Stimulated activated CD4-positive, alpha-beta T cell treated with anti-CD3 and anti-CD28 coated beads, Interleukin-15, amount 100 ng/mL, for 48 hours (primary cell): Measurements from ENCODE around the gene NDUFB11.
"Not testable (repeated sequence)": the region's sequence is repeated elsewhere in the genome, so short reads cannot be mapped to it uniquely, and the experiment has no call there.

Source experiments
- DNase-seq, 2 donors: peaks; one replicate each; pipeline ENCODE4 v3.0.0-alpha.2; 2020; ENCODE audit warnings: low read depth in 2 of 2

NDUFB11 gene

DNA sequence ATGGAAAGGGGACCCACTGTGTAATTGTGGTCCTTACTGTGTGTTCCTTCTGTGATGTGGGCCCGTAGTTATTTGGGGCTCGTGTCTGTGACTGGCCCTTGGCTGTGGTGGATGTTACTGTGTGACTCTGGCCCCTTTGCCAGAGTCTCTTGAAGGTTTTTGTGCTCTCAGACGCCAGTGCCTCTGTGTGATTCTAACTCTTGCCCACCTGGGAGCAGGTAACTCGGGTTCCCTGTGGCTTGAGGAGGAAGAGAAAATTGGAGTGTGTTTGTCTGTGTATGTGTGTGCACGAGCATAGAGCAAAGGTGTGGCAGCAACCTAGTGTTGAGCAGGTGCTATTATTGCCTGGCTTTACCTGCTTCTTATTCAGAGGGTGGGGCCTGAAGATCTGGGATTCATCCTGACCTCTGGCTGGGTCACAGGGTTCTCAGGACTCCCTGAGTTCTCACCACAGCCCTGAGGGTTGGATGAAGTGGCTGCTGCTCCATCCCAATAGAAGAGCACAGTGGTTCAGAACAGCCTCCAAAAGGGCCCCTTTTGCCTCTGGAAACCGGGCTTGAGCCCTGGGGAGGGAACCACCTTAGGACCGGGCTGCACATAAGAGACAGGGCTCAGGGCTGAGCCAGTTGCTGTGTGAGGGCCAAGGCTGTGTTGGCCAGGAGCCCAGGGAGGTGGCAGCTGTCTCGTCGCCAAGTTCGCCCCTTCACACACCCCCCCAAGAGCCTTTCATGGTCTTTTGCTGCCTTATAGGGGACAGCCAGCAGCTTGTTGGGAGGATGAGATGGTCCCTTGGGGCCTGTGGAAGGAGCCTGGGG, 1.8 kb upstream of the NDUFB11 start:
- no peak for DNase-seq

DNA sequence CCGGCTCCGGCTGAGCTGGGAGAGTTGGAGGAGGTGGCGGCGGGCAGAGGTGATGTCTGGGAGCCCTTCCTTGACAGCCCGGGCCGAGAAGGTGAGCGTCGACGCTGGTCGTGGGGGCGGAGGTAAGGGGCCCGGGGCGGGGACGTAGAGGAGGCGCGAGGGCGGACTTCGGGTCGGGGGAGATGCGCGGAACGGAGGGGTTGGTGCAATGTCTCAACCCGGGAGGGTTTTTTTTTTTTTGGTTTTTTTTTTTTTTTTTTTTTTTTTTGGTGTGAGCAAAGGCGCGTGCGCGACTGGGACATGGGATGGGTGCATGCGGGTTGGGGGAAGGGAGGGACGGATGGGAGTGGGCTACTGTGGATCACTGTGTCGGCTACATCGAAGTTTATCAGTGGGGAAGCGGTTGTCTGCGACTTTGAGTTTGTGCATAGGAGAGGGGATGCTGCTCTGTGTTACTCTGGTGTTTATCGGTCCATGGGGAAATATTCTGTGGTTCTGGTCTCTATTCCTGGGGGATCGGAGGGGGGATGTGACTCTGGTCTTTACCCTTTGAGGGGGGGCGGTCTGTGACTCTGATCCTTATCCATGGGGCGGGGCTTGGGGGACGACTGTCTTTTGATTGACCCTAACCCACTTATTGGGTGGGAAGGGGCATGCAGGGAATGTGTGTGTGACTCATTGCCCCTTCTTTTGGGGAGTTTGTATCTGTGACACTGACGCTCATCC, 1.1 kb upstream of the NDUFB11 start:
- no peak for DNase-seq

DNA sequence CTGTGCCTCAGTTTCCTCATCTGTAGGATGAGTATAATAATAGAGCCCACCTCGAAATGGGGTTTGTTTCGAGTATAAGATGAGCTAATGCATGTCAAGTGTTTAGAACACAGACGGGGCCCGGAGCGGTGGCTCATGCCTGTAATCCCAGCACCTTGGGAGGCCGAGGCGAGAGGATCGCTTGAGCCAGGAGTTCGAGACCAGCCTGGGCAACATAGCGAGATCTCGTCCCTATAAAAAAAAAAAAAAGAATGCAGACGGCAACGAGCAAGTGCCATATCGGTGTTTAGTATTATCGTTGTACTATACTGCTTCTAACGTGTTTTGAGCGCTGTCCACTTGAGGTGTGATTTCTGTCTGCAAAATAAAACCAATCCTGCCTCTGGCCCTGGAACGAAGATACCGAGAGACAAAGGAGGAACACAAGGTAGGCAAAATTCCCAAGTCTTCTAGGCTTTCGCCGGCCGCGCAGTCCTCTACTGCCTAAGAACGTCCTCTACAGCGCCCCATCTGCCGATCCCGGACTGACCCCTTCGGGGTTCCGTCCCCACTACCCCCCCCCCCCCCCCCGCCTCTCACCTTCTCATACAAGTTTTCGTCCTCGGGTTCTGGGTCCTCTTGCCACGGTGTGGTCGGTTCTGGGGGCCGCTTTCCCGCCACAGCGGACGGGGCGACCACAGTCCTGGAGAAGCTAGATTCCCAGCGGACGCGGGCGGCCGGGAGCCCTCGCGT, 442 bp downstream of the NDUFB11 start:
- no peak for DNase-seq

DNA sequence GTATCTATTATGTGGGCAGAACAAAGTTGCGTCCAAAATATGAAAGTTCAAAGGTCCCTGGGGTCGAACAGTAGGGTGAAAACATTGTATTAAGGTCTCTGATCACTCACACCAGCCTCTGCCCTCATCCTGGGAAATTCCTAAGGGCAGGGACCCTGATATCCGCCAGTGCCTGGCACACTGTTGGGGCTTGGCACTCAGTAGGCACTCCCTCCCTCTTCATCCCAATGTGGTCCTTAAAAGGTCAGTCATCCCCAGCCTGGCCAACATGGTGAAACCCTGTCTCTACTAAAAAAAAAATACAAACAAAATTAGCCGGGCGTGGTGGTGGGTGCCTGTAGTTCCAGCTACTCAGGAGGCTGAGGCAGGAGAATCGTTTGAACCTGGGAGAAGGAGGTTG, 6.3 kb downstream of the NDUFB11 start:
- no peak for DNase-seq

DNA sequence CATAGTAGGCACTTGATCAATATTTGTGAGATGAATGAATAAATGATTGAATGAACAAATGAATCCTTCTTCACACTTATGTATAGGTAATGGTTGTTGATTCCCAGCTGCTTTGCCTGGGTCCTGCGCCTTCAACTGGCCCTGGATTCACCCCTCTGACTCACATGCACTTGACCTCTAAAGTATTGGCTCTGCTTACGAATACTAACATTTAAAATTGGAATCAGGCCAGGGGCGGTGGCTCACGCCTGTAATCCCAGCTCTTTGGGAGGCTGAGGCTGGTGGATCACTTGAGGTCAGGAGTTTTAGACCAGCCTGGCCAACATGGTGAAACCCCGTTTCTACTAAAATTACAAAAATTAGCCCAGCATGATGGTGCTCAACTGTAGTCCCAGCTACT, 8.9 kb downstream of the NDUFB11 start:
- not testable (repeated sequence) for DNase-seq

DNA sequence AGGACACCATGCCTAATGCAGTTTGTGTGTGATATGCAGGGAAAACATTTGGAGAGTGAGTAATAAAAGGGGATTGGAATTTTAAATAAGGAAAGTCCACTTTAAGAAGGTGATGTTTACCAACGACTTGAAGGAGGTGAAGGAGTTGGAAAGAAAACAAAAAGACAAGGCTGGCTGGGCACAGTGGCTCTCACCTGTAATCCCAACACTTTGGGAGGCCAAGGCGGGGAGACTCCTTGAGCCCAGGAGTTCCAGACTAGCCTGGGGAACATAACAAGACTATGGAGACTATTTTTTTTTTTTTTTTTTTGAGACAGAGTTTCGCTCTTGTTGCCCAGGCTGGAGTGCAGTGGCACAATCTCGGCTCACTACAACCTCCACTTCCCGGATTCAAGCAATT, 11.0 kb downstream of the NDUFB11 start:
- no peak for DNase-seq

DNA sequence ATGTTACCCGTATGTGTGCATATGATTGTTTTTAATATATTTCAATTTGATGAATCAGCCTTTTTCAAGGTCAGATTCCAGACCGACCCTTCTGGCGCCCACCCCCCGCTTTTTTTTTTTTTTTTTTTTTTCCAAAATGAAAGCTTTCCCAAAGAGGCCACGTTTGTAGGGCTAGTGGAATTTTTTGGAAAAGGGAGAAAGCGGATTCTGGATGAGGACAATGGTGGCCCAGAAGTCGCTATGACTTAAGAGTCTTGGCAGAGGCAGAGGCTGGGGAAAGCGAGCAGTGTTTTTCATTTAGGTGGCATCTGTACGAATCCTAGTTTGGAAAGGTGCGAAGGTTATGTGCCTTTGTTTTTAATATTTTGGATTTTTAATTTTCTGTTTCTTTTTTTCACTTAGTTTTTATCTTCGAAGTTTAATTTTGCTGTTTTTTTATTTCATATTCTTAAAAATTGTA, 14.6 kb downstream of the NDUFB11 start:
- DNase-seq, result no peak

DNA sequence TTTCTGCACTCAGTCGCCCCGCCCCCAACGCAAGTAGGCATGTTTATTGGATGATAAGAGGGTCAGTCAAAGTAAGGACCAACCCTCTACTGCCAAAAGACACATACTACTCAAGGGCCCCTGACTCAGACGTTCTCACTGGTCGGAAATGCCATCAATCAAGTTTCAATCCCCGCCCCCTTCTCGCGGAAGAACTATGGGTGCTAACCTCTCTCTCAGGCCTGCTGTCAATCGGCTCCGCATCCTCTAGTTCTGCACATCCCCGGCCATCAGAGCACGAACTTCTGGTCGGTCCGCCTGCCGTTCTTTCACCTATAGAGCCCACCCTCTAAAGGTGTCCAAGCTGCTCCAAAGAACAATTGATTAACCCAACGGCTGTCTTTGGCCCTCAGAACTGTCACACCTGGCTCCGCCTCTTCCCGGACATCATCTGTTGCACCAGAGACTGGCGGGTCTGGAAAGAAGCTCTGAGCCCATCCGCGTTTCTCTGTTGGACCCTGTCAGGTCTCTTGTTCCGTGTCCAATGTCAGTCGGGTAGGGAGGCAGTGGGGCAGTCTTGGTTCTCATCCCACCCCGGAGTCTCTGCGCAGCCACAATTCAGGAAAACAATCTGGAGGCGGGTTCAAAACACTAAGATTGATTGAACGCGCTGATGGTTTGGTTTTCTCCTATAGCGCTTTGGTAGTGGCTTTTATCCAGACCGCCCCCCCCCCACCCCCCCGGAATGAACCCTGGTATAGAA, 15.2 kb downstream of the NDUFB11 start:
- peak; percentile 72 to 82 for DNase-seq

DNA sequence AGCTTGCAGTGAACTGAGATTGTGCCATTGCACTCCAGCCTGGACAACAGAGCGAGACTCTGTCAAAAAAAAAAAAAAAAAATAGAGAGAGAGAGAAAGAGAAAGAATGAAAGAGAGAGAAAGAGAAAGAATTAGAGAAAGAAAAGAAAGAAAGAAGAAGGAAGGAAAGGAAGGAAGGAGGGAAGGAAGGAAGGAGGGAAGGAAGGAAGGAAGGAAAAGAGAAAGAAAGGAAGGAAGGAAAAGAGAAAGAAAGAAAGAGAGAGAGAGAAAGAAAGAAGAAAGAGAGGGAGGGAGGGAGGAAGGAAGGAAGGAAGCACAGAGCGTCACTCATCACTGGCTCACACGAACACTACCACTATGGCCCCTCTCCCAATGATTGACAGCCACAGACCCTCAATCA, 20.0 kb downstream of the NDUFB11 start:
- not testable (repeated sequence) for DNase-seq

DNA sequence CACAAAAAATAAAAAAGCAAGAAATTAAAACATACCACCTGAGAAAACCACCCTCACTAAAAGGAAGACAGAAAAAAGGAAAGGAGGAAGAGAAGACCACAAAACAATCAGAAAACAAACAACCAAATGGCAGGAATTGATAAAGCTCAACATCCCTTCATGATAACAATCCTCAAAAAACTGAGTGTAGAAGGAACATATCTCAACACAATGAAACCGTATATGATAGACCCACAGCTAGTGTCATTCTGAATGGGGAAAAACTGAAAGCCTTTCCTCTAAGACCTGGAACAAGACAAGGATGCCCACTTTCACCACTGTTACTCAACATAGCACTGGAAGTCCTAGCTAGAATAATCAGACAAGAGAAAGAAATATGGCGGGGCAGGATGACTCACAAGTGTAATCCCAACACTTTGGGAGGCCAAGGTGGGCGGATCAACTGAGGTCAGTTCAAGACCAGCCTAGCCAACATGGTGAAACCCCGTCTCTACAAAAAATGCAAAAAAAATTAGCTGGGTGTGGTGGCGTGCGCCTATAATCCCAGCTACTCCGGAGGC, 27.9 kb downstream of the NDUFB11 start:
- DNase-seq, result not testable (repeated sequence)

DNA sequence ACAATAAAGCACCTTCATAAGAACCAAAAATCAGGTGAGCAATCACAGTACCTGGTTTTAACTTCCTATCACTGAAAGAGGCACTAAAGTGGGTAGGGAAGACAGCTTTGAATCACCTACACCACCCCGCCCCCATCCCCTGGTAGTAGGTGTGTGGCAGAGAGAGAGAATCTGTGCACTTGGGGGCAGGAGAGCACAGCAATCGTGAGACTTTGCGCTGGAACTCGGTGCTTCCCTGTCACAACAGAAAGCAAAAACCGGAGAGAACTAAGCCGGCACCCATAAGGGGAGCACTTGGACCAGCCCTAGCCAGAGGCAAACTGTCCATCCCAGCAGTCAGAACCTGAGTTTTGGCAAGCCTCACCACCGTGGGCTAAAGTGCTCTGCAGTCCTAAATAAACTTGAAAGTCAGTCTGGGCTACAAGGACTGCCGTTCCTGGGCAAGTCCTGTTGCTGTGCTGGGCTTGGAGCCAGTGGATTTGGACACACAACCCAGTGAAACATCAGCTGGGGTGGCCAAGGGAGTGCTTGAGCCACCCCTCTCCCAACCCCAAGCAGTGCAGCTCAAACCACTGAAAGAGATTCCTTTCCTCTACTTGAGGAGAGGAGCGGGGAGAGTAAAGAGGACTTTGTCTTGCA, 32.1 kb downstream of the NDUFB11 start:
- DNase-seq, result no peak

DNA sequence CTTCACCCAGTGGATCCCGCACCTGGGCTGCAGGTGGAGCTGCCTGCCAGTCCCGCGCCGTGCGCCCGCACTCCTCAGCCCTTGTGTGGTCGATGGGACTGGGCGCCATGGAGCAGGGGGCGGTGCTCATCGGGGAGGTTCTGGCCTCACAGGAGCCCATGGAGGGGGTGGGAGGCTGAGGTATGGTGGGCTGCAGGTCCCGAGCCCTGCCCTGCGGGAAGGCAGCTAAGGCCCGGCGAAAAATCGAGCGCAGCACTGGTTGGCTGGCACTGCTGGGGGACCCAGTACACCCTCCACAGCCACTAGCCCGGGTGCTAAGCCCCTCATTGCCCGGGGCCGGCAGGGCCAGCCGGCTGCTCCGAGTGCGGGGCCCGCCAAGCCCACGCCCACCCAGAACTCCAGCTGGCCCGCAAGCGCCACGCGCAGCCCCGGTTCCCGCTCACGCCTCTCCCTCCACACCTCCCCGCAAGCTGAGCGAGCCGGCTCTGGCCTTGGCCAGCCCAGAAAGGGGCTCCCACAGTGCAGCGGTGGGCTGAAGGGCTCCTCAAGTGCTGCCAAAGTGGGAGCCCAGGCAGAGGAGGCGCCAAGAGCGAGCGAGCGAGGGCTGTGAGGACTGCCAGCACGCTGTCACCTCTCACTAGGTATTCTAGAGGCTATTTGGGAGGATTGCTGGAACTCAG, 33.4 kb downstream of the NDUFB11 start:
- not testable (repeated sequence) for DNase-seq

DNA sequence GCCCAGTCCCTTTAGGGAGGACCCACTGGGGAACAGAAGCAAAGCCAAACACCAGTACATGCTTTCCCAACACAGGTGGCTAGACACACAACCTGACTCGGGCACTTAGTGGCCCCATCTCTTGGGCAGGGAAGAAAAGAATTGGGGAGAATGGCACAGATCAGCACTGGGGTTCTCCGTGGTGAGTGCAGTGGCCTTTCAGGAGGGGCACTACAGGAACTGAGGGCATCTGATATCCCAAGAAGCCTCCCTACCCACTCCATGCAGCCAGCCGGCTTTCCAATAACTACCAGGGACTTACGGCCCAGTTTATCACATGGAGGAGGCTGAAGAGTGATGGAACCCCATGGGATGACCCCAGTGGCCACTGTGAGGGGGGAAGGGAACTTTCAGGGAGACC, 43.3 kb downstream of the NDUFB11 start:
- no peak for DNase-seq

DNA sequence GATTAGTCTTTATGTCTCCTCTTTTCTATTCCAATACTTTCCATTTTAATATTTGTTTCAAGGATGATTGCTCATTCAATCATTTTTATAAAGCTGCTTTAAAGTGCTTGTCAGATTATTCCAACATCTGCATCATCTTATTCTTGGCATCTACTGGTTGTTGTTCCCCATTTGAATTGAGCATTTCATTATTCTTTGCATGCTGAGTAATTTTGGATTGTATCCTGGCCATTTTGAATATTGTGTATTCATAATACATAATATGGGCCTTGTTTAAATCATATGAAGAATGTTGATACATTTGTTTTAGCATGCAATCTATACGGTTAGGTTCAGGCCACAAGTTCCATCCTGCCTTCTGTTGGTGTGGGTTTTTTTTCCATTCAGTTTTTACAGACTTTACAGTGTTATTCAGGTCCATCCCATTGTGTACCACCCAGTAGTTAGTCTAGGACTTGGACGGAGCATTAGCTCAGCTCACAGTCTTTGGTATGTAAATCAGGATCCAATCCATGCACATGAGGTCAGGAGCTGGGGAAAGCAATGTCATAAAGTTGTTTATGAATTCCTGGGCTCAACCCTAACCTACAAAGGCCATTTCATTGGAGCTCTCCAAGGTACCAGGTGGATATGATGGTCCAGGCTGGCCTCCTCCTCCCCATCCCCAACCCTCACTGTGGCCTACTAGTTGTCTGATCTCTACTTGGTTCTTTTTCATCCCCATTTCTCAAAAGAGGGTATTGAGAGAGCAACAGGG, 46.0 kb downstream of the NDUFB11 start:
- no peak for DNase-seq

DNA sequence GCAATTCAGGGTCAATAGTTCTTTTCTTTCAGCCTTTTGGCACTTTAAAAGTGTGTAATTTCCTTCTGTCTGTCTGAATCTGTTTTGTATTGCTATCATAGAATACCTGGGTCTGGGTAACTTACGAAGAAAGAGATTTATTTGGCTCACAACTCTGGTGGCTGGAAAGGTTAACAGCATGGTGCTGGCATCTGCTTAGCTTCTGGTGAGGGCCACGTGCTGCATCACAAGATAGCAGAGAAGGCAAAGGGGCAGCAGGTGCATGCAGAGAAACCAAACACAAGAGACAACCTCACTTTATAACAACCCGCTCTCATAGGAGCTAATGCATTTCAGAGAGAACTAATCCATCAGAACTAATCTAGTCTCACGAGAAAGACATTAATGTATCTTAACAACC, 47.5 kb downstream of the NDUFB11 start:
- no peak for DNase-seq

DNA sequence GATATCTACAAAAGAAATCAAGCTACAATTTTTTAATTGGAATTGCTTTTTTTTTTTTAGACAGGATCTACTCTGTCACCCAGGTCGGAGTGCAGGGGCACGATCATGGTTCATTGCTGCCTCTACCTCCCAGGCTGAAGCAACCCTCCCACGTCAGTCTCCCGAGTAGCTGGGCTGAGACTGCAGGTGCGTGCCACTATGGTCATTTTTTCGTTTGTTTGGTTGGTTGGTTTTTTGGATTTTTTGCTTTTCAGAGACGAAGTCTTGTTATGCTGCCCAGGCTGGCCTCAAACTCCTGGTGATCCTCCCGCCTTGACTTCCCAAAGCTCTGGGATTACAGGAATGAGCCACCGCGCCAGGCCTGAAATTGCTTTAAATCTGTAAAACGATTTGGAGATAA, 50.6 kb downstream of the NDUFB11 start:
- no peak for DNase-seq

DNA sequence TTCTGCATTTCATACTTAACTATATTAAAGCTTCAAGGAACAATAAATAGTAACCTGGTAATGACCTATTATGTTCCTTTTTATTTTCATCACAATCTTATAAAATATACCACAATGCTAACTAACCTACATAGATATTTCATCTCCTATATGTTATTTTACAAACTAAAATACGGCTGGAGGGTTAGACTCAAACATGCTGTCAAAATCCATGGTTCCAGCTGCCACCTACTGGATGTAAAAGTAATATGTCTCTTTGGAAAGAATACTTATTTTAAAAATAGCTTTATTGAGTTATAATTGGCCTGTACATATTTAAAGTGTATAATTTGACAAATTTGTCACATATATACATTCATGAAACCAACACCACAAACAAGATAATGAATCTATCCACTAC, 51.3 kb downstream of the NDUFB11 start:
- DNase-seq, result no peak
